HepG2 (cell line): ENCODE data around the gene ZMPSTE24. TPM values are rescaled to one million over a fixed set of nuclear protein-coding genes. Genes with fewer than 3 reads are reported as not detected.

Source experiments
- ARHGAP35 ChIP-seq: sonication (generic); formaldehyde crosslinking; IDR thresholded peaks from 2 replicates; pipeline ENCODE4 v1.9.0; 2022; ENCODE audit warnings: mild to moderate bottlenecking, inconsistent platforms, moderate library complexity, missing genetic modification reagents, borderline replicate concordance
- ARNTL ChIP-seq: sonication (generic); formaldehyde crosslinking; IDR thresholded peaks from 2 replicates; pipeline ENCODE4 v1.4.0; 2020; ENCODE audit warnings: mild to moderate bottlenecking, missing genetic modification reagents
- ATM ChIP-seq: fragments of 450-650 bp; IDR thresholded peaks from 2 replicates; pipeline ENCODE4 v1.7.1; 2017; ENCODE audit warnings: mild to moderate bottlenecking, borderline replicate concordance
- CHCHD3 ChIP-seq: sonication (generic); formaldehyde crosslinking; IDR thresholded peaks from 2 replicates; pipeline ENCODE4 v1.8.0; 2022; ENCODE audit warnings: mild to moderate bottlenecking, missing genetic modification reagents, moderate library complexity
- DMTF1 ChIP-seq: sonication (generic); formaldehyde crosslinking; IDR thresholded peaks from 2 replicates; pipeline ENCODE4 v1.4.0; 2020; ENCODE audit warnings: mild to moderate bottlenecking, missing genetic modification reagents
- FLYWCH1 ChIP-seq: sonication (generic); formaldehyde crosslinking; IDR thresholded peaks from 2 replicates; pipeline ENCODE4 v1.8.1; 2023; ENCODE audit warnings: mild to moderate bottlenecking, missing genetic modification reagents
- HDAC2 ChIP-seq: sonication (generic); formaldehyde crosslinking; IDR thresholded peaks from 2 replicates; pipeline ENCODE4 v1.4.0; 2020; ENCODE audit warnings: missing genetic modification reagents
- HOXA5 ChIP-seq: sonication (generic); formaldehyde crosslinking; IDR thresholded peaks from 2 replicates; pipeline ENCODE4 v1.4.0; 2020; ENCODE audit warnings: missing genetic modification reagents
- KLF12 ChIP-seq: sonication (generic); formaldehyde crosslinking; IDR thresholded peaks from 2 replicates; pipeline ENCODE4 v1.4.0; 2020; ENCODE audit warnings: missing genetic modification reagents, borderline replicate concordance
- MLXIP ChIP-seq: sonication (generic); formaldehyde crosslinking; IDR thresholded peaks from 2 replicates; pipeline ENCODE4 v1.9.0; 2021; ENCODE audit warnings: missing genetic modification reagents, borderline replicate concordance
- NONO ChIP-seq, 2 experiments: fragments of 450-650 bp in 1 of 2; sonication (generic) in 1 of 2; formaldehyde crosslinking in 1 of 2; IDR thresholded peaks in 1 of 2; conservative IDR thresholded peaks in 1 of 2; 2 replicates each; pipeline versions ENCODE4 v1.6.1 to v1.8.0; 2017 to 2022; ENCODE audit warnings: mild to moderate bottlenecking in 1 of 2, missing genetic modification reagents in 1 of 2, moderate library complexity in 1 of 2
- RFXAP ChIP-seq: sonication (generic); formaldehyde crosslinking; IDR thresholded peaks from 2 replicates; pipeline ENCODE4 v1.4.0; 2020; ENCODE audit warnings: missing genetic modification reagents, borderline replicate concordance
- TEAD2 ChIP-seq: sonication (generic); formaldehyde crosslinking; IDR thresholded peaks from 2 replicates; pipeline ENCODE4 v1.9.0; 2021; ENCODE audit warnings: missing genetic modification reagents
- UBTF ChIP-seq: sonication (generic); formaldehyde crosslinking; IDR thresholded peaks from 2 replicates; pipeline ENCODE4 v1.4.0; 2020; ENCODE audit warnings: mild to moderate bottlenecking, missing genetic modification reagents
- ZC3H13 ChIP-seq: sonication (generic); formaldehyde crosslinking; IDR thresholded peaks from 2 replicates; pipeline ENCODE4 v1.8.1; 2023; ENCODE audit warnings: mild to moderate bottlenecking, missing genetic modification reagents, moderate library complexity
- ZMYM3 ChIP-seq: sonication (generic); formaldehyde crosslinking; IDR thresholded peaks from 2 replicates; pipeline ENCODE4 v1.5.1; 2020; ENCODE audit warnings: mild to moderate bottlenecking, missing genetic modification reagents
- ZNF205 ChIP-seq: IDR thresholded peaks from 2 replicates; pipeline ENCODE4 v1.6.1; 2018; ENCODE audit warnings: missing biosample characterization, missing genetic modification reagents
- ZNF232 ChIP-seq: sonication (generic); formaldehyde crosslinking; IDR thresholded peaks from 2 replicates; pipeline ENCODE4 v1.4.0; 2020; ENCODE audit warnings: missing genetic modification reagents, borderline replicate concordance
- ZNF746 ChIP-seq: sonication (generic); formaldehyde crosslinking; IDR thresholded peaks from 2 replicates; pipeline ENCODE4 v1.8.0; 2022; ENCODE audit warnings: mild to moderate bottlenecking, missing genetic modification reagents
- polyA plus RNA-seq, 8 experiments: library from polyadenylated mRNA; depleted of rRNA in 3 of 8; stranded (reverse) in 7 of 8; unstranded in 1 of 8; fragments of >200 nt; fragmentation: Illumina TruSeq in 4 of 8; extraction: Trizol in 4 of 8; gene quantifications; 2 replicates each; pipeline versions ENCODE4 v1.2.1 to v1.2.3, GENCODE V29; 2011 to 2016; ENCODE audit warnings: low read depth in 4 of 8, missing spikeins in 1 of 8, mixed read lengths in 1 of 8; ENCODE audit not compliant: insufficient read depth in 1 of 8
- total RNA-seq, 5 experiments: library from RNA; depleted of rRNA; stranded (reverse); fragments of >200 nt; fragmentation: Illumina TruSeq; extraction: Trizol; gene quantifications; 2 replicates each; pipeline ENCODE4 v1.2.3, GENCODE V29; 2016; ENCODE audit warnings: low read depth in 1 of 5
- TF ChIP-seq, protein P1 (sequence below): sonication (generic); formaldehyde crosslinking; IDR thresholded peaks from 2 replicates; pipeline ENCODE4 v1.5.1; 2020; ENCODE audit warnings: mild to moderate bottlenecking, missing genetic modification reagents, borderline replicate concordance

ZMPSTE24 gene
- total and polyA plus RNA-seq, 2 of the 13 experiments (the other 11 are each of a cell fraction or from before 2014, with no cell fraction given) = 13.6 to 60.2 TPM

GRCh38 chr1:40315239-40315794 lies 57.3 kb downstream of the ZMPSTE24 start (continued):
- TF ChIP-seq DMTF1 = no peak
- peak; percentile 70; the same call in 1 of the 2 replicates for TF ChIP-seq ZNF232
- no peak for TF ChIP-seq FLYWCH1 (CRISPR knock-in tag)
- TF ChIP-seq KLF12 (CRISPR knock-in tag) = peak; percentile 65; the same call in 1 of the 2 replicates
- no peak for TF ChIP-seq ARNTL (CRISPR knock-in tag)
- no peak for TF ChIP-seq ARHGAP35 (CRISPR knock-in tag)
- TF ChIP-seq ZMYM3 (CRISPR knock-in tag) = no peak
- no peak for TF ChIP-seq ZC3H13
- TF ChIP-seq CHCHD3 (CRISPR knock-in tag) = no peak
- no peak for TF ChIP-seq ATM
- peak; percentile 61; the same call in 1 of the 2 replicates for TF ChIP-seq HDAC2 (CRISPR knock-in tag)
- no peak for TF ChIP-seq ZNF746 (CRISPR knock-in tag)
- no peak for TF ChIP-seq RFXAP (CRISPR knock-in tag)
- 0 out of 2 replicates have a peak, but pooled peaks have one; percentile 62 for TF ChIP-seq HOXA5 (CRISPR knock-in tag)
- peak; percentile 58; the same call in 1 of the 2 replicates for TF ChIP-seq UBTF (CRISPR knock-in tag)
- TF ChIP-seq ZNF205 (CRISPR knock-in tag) = peak; percentile 48; the same call in 1 of the 2 replicates
- 0 out of 2 replicates have a peak, but pooled peaks have one; percentile 19 for TF ChIP-seq TEAD2 (CRISPR knock-in tag)
- TF ChIP-seq NONO (IDR thresholded peaks at IDR 0.05) = no peak
- TF ChIP-seq NONO (CRISPR knock-in tag; conservative IDR thresholded peaks at IDR 0.05) = 0 out of 2 replicates have a peak, but pooled peaks have one; percentile 31
- TF ChIP-seq MLXIP = no peak
- TF ChIP-seq, protein P1, sequence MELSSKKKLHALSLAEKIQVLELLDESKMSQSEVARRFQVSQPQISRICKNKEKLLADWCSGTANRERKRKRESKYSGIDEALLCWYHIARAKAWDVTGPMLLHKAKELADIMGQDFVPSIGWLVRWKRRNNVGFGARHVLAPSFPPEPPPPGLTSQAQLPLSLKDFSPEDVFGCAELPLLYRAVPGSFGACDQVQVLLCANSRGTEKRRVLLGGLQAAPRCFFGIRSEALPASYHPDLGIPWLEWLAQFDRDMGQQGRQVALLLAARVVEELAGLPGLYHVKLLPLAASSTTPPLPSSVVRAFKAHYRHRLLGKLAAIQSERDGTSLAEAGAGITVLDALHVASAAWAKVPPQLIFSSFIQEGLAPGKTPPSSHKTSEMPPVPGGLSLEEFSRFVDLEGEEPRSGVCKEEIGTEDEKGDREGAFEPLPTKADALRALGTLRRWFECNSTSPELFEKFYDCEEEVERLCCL (CRISPR knock-in tag) = no peak
